Measurements from ENCODE around the gene GRIK4.

DNA sequence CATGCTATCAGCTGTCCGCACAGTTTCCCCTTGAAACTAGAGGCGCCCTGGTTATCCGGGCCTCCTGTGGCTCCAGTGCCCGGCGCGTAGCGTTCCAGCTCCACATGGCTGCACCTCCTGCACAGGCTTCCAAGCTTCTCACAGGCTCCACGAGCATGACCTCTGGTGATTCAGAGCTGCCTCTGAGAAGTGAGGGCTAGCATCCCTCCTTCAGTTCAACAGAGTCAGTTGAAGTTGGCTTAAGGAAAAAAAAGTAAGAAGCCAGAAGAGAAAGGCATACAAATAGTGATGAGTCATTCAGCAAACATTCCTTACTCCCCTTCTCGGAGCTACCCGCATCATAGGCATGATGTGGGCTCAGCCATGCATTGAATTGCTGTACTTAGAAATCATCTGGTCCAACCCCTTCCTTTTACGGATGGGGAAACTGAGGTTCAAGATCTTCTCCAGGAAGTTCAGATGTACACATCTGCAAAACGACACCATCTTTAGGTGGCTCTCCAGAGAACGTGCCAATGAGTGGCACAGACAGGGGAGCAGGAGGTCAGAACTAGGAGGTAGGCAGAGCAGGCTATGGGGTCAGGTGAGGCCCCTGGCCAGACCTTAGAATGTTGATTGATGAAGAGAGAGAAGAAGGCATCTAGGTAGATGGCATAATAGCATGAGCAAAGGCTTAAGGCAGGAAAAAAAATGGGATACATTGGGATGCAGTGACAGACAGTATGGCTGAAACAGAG lies 296.0 kb downstream of the GRIK4 start:
- TF ChIP-seq POLR2A (IDR thresholded peaks at IDR 0.05; ENCODE audit: low read depth, low read length) (no peak), CTCF (IDR thresholded peaks at IDR 0.05; ENCODE audit: extremely low read depth in 1 of 2, insufficient read depth in 1 of 2, low read depth in 1 of 2, low read length in 2 of 2) (no peak), EZH2 (IDR thresholded peaks at IDR 0.05; ENCODE audit: borderline replicate concordance, low read depth, low read length, severe bottlenecking) (no peak)
